ENCODE results near the gene SPHK2. TPM values are rescaled to one million over a fixed set of nuclear protein-coding genes. Genes with fewer than 3 reads are reported as not detected.
"Not testable (repeated sequence)": the region's sequence is repeated elsewhere in the genome, so short reads cannot be mapped to it uniquely, and the experiment has no call there.

The SPHK2 gene
- total and polyA plus RNA-seq, 9 donors, result 2.9 to 37.2 (median 25.4) TPM

GRCh38 chr19:48678201-48678600 is 58.9 kb downstream of the SPHK2 start:
- intact Hi-C loops (cut with DNase I), result loop anchor here in 2 of 4 donors (5.0 kb wide), 2 partner anchors 34 to 59 kb away; no protein-coding TSS in a partner anchor
- no peak for DNase-seq
- no peak for TF ChIP-seq POLR2A (IDR thresholded peaks at IDR 0.05)
- no peak overlapping the region for H3K4me3 ChIP-seq
- peaks cover 5% of the 10 kb centered on the region for H3K4me1 ChIP-seq (ENCODE audit: insufficient read depth)
- no peaks in the 10 kb centered on the region for H3K27me3 ChIP-seq
- 67 to 70% (median 67%) methylated on average over 4 of the region's 4 CpGs for WGBS, 3 donors
- no peak overlapping the region for H3K27ac ChIP-seq
- no peaks in the 10 kb centered on the region for H3K9me3 ChIP-seq
- no peaks in the 10 kb centered on the region for H3K36me3 ChIP-seq

- DNase-seq; H3K36me3 ChIP-seq; H3K27me3 ChIP-seq; H3K4me3 ChIP-seq; H3K9me3 ChIP-seq; H3K4me1 ChIP-seq (ENCODE audit: insufficient read depth); H3K27ac ChIP-seq; intact Hi-C loops (cut with DNase I): not testable (repeated sequence)
- WGBS, 3 donors, result 93 to 94% (median 93%) methylated on average over 19 of the region's 19 CpGs
These were observed 60.7 kb downstream of the SPHK2 start for GRCh38 chr19:48680006-48680405.

Other genes starting within 250 kb of the SPHK2 start
- gene KDELR1, start 228.0 kb upstream of the SPHK2 start, total RNA-seq, result 100 to 1,000 TPM in 6 of 7 donors, 10 to 100 TPM in 1; 94.0 to 202 (median 170) TPM
- 100 to 1,000 TPM; 180 to 333 TPM for gene KDELR1, start 228.0 kb upstream of the SPHK2 start, polyA plus RNA-seq
- gene GRIN2D, start 225.8 kb upstream of the SPHK2 start, total RNA-seq, result under 1 TPM in 6 of 7 donors, not detected in 1; 0.10 to 0.32 (median 0.18) TPM
- gene GRIN2D, start 225.8 kb upstream of the SPHK2 start, polyA plus RNA-seq, result under 1 TPM; 0.12 TPM
- 10 to 100 TPM; 16.5 to 41.9 (median 32.5) TPM for gene GRWD1, start 173.5 kb upstream of the SPHK2 start, total RNA-seq
- gene GRWD1, start 173.5 kb upstream of the SPHK2 start, polyA plus RNA-seq, result 10 to 100 TPM in 1 of 2 donors, 1 to 10 TPM in 1; 9.5 to 14.8 TPM
- gene KCNJ14, start 163.9 kb upstream of the SPHK2 start, total RNA-seq, result 1 to 10 TPM in 5 of 7 donors, under 1 TPM in 2; 0.48 to 2.2 (median 1.4) TPM
- under 1 TPM; 0.56 to 0.63 TPM for gene KCNJ14, start 163.9 kb upstream of the SPHK2 start, polyA plus RNA-seq
- 10 to 100 TPM; 38.5 to 66.5 (median 49.4) TPM for gene CYTH2, start 150.1 kb upstream of the SPHK2 start, total RNA-seq
- gene CYTH2, start 150.1 kb upstream of the SPHK2 start, polyA plus RNA-seq, result 10 to 100 TPM; 27.6 to 58.2 TPM
- 1 to 10 TPM in 1 of 7 donors, under 1 TPM in 6; 0.38 to 2.5 (median 0.50) TPM for gene LMTK3, start 107.7 kb upstream of the SPHK2 start, total RNA-seq
- gene LMTK3, start 107.7 kb upstream of the SPHK2 start, polyA plus RNA-seq, result under 1 TPM in 1 of 2 donors, not detected in 1; 0.27 TPM
- gene SULT2B1, start 67.3 kb upstream of the SPHK2 start, total RNA-seq, result under 1 TPM in 1 of 7 donors, not detected in 6; 0.20 TPM
- gene SULT2B1, start 67.3 kb upstream of the SPHK2 start, polyA plus RNA-seq, result under 1 TPM in 1 of 2 donors, not detected in 1; 0.10 TPM
- gene SPACA4, start 12.8 kb upstream of the SPHK2 start, total RNA-seq, result not detected
- gene SPACA4, start 12.8 kb upstream of the SPHK2 start, polyA plus RNA-seq, result not detected
- gene FAM83E, start 4.4 kb upstream of the SPHK2 start, total RNA-seq, result 1 to 10 TPM in 5 of 7 donors, not detected in 2; 1.1 to 6.9 (median 1.5) TPM
- under 1 TPM in 1 of 2 donors, not detected in 1; 0.16 TPM for gene FAM83E, start 4.4 kb upstream of the SPHK2 start, polyA plus RNA-seq
- gene RPL18, start 328 bp upstream of the SPHK2 start, total RNA-seq, result 1,000 to 10,000 TPM; 2,699 to 8,435 (median 3,584) TPM
- 1,000 to 10,000 TPM; 1,780 to 6,110 TPM for gene RPL18, start 328 bp upstream of the SPHK2 start, polyA plus RNA-seq
- gene DBP, start 17.9 kb downstream of the SPHK2 start, total RNA-seq, result 10 to 100 TPM; 19.7 to 69.8 (median 34.6) TPM
- 10 to 100 TPM; 19.8 to 29.0 TPM for gene DBP, start 17.9 kb downstream of the SPHK2 start, polyA plus RNA-seq
- 10 to 100 TPM; 14.9 to 52.5 (median 40.8) TPM for gene CA11, start 26.7 kb downstream of the SPHK2 start, total RNA-seq
- gene CA11, start 26.7 kb downstream of the SPHK2 start, polyA plus RNA-seq, result 10 to 100 TPM; 43.1 to 53.1 TPM
- 1 to 10 TPM in 6 of 7 donors, under 1 TPM in 1; 0.23 to 3.8 (median 2.2) TPM for gene NTN5, start 53.5 kb downstream of the SPHK2 start, total RNA-seq
- gene NTN5, start 53.5 kb downstream of the SPHK2 start, polyA plus RNA-seq, result 1 to 10 TPM in 1 of 2 donors, under 1 TPM in 1; 0.55 to 1.4 TPM
- gene FUT2, start 76.5 kb downstream of the SPHK2 start, total RNA-seq, result 1 to 10 TPM in 5 of 7 donors, not detected in 2; 1.0 to 2.5 (median 2.4) TPM
- gene FUT2, start 76.5 kb downstream of the SPHK2 start, polyA plus RNA-seq, result under 1 TPM; 0.10 to 0.23 TPM
- 10 to 100 TPM in 5 of 7 donors, 1 to 10 TPM in 2; 1.3 to 17.1 (median 11.2) TPM for gene MAMSTR, start 100.2 kb downstream of the SPHK2 start, total RNA-seq
- gene MAMSTR, start 100.2 kb downstream of the SPHK2 start, polyA plus RNA-seq, result 1 to 10 TPM; 3.7 to 5.7 TPM
- gene RASIP1, start 121.1 kb downstream of the SPHK2 start, total RNA-seq, result 10 to 100 TPM in 5 of 7 donors, 1 to 10 TPM in 2; 4.9 to 25.9 (median 14.2) TPM
- gene RASIP1, start 121.1 kb downstream of the SPHK2 start, polyA plus RNA-seq, result 10 to 100 TPM in 1 of 2 donors, 1 to 10 TPM in 1; 4.1 to 18.4 TPM
- under 1 TPM in 2 of 7 donors, not detected in 5; 0.11 to 0.67 TPM for gene IZUMO1, start 127.4 kb downstream of the SPHK2 start, total RNA-seq
- gene IZUMO1, start 127.4 kb downstream of the SPHK2 start, polyA plus RNA-seq, result under 1 TPM; 0.08 to 0.13 TPM
- gene FUT1, start 133.1 kb downstream of the SPHK2 start, total RNA-seq, result 1 to 10 TPM in 3 of 7 donors, under 1 TPM in 4; 0.48 to 4.0 (median 0.87) TPM
- gene FUT1, start 133.1 kb downstream of the SPHK2 start, polyA plus RNA-seq, result 1 to 10 TPM; 1.3 to 1.4 TPM
- not detected for gene FGF21, start 136.0 kb downstream of the SPHK2 start, total RNA-seq
- gene FGF21, start 136.0 kb downstream of the SPHK2 start, polyA plus RNA-seq, result not detected
- 10 to 100 TPM; 29.1 to 73.6 (median 55.5) TPM for gene BCAT2, start 191.5 kb downstream of the SPHK2 start, total RNA-seq
- gene BCAT2, start 191.5 kb downstream of the SPHK2 start, polyA plus RNA-seq, result 10 to 100 TPM in 1 of 2 donors, 1 to 10 TPM in 1; 7.8 to 70.5 TPM
- 10 to 100 TPM; 22.9 to 82.8 (median 46.1) TPM for gene HSD17B14, start 217.0 kb downstream of the SPHK2 start, total RNA-seq
- gene HSD17B14, start 217.0 kb downstream of the SPHK2 start, polyA plus RNA-seq, result 10 to 100 TPM; 10.6 to 78.7 TPM
- 10 to 100 TPM; 18.3 to 96.5 (median 52.7) TPM for gene PLEKHA4, start 249.1 kb downstream of the SPHK2 start, total RNA-seq
- gene PLEKHA4, start 249.1 kb downstream of the SPHK2 start, polyA plus RNA-seq, result 10 to 100 TPM; 18.8 to 50.9 TPM

All from ovary (tissue), 9 donors.